Naive B cell (primary cell): Measurements from ENCODE around the gene MYOF. TPM values are rescaled to one million over a fixed set of nuclear protein-coding genes. Genes with fewer than 3 reads are reported as not detected.
"Not testable (repeated sequence)": the region's sequence is repeated elsewhere in the genome, so short reads cannot be mapped to it uniquely, and the experiment has no call there.

Source experiments
- ATAC-seq, 2 donors: fragments of 150-1000 bp; cut with Tn5 transposase; 2 replicates each; pipeline ENCODE4 v1.10.0; 2021; ENCODE audit warnings: low read depth in 2 of 2, mild to moderate bottlenecking in 2 of 2, moderate library complexity in 2 of 2
- DNase-seq: peaks from one replicate; pipeline ENCODE4 v3.0.0; 2022
- H3K27ac Mint-ChIP-seq, 6 donors: one replicate each; pipeline ENCODE4 v1.8.0; 2020 to 2022; ENCODE audit warnings: mild to moderate bottlenecking in 6 of 6, mixed read lengths in 6 of 6, moderate library complexity in 5 of 6, inconsistent platforms in 2 of 6
- H3K27me3 Mint-ChIP-seq, 3 donors: one replicate each; pipeline ENCODE4 v1.8.0; 2021 to 2022; ENCODE audit warnings: mixed read lengths in 3 of 3, mild to moderate bottlenecking in 1 of 3
- H3K36me3 Mint-ChIP-seq, 2 donors: one replicate each; pipeline ENCODE4 v1.8.0; 2020 to 2022; ENCODE audit warnings: mixed read lengths in 2 of 2, inconsistent platforms in 1 of 2, mild to moderate bottlenecking in 1 of 2
- H3K4me1 Mint-ChIP-seq, 3 donors: one replicate each; pipeline ENCODE4 v1.8.0; 2020 to 2022; ENCODE audit warnings: mixed read lengths in 3 of 3, inconsistent platforms in 1 of 3, mild to moderate bottlenecking in 1 of 3, moderate library complexity in 1 of 3
- H3K4me3 Mint-ChIP-seq, 8 donors: one replicate each; pipeline ENCODE4 v1.8.0; 2020 to 2022; ENCODE audit warnings: mild to moderate bottlenecking in 8 of 8, mixed read lengths in 8 of 8, moderate library complexity in 8 of 8, inconsistent platforms in 2 of 8
- H3K9me3 Mint-ChIP-seq, 7 donors: one replicate each; pipeline ENCODE4 v1.8.0; 2020 to 2022; ENCODE audit warnings: mixed read lengths in 7 of 7, mild to moderate bottlenecking in 5 of 7, inconsistent platforms in 2 of 7, moderate library complexity in 1 of 7
- polyA plus RNA-seq, 6 donors: library from polyadenylated mRNA; unstranded; fragments of 300-500 nt; fragmentation: Illumina TruSeq; gene quantifications; one replicate each; pipeline ENCODE4 v1.2.3, GENCODE V29; 2021; ENCODE audit warnings: low read depth in 6 of 6

The MYOF gene
- polyA plus RNA-seq, 6 donors from 2014 or later: 0.25 to 0.40 TPM; not detected in 4

GRCh38 chr10:93473161-93473560 is 9.0 kb downstream of the MYOF start:
- no peaks in the 10 kb centered on the region for H3K4me1 Mint-ChIP-seq
- no peaks in the 10 kb centered on the region for H3K36me3 Mint-ChIP-seq
- H3K9me3 Mint-ChIP-seq: no peaks in the 10 kb centered on the region
- no peak for DNase-seq
- H3K4me3 Mint-ChIP-seq: no peak overlapping the region
- H3K27ac Mint-ChIP-seq: no peak overlapping the region
- H3K27me3 Mint-ChIP-seq: no peaks in the 10 kb centered on the region
- no peak for ATAC-seq

- DNase-seq (no peak), ATAC-seq (no peak)
- H3K36me3 Mint-ChIP-seq: no peaks in the 10 kb centered on the region
- peaks cover 0 to 3% (median 0%) of the 10 kb centered on the region in 7 donors for H3K9me3 Mint-ChIP-seq
- H3K27ac Mint-ChIP-seq: no peak overlapping the region
- no peaks in the 10 kb centered on the region for H3K4me1 Mint-ChIP-seq
- H3K27me3 Mint-ChIP-seq: no peaks in the 10 kb centered on the region
- no peak overlapping the region for H3K4me3 Mint-ChIP-seq
Measured at GRCh38 chr10:93471110-93471651, 11.0 kb downstream of the MYOF start.

GRCh38 chr10:93469454-93469853 is 12.7 kb downstream of the MYOF start:
- no peaks in the 10 kb centered on the region for H3K36me3 Mint-ChIP-seq

GRCh38 chr10:93468461-93469213 is 13.5 kb downstream of the MYOF start:
- peak overlapping the region in 2 of 6 donors; percentile 5 to 72 for H3K27ac Mint-ChIP-seq
- no peaks in the 10 kb centered on the region for H3K36me3 Mint-ChIP-seq
- H3K9me3 Mint-ChIP-seq: peaks cover 0 to 3% (median 0%) of the 10 kb centered on the region in 7 donors
- H3K4me1 Mint-ChIP-seq: peaks cover 0 to 11% (median 0%) of the 10 kb centered on the region in 3 donors
- no peak overlapping the region for H3K4me3 Mint-ChIP-seq
- DNase-seq: no peak
- H3K27me3 Mint-ChIP-seq: no peaks in the 10 kb centered on the region
- ATAC-seq: no peak

More at GRCh38 chr10:93469454-93469853, 12.7 kb downstream of the MYOF start:
- H3K9me3 Mint-ChIP-seq: peaks cover 0 to 3% (median 0%) of the 10 kb centered on the region in 7 donors
- H3K27ac Mint-ChIP-seq: peak overlapping the region in 2 of 6 donors; percentile 39 to 74
- no peaks in the 10 kb centered on the region for H3K27me3 Mint-ChIP-seq
- peaks cover 0 to 7% (median 0%) of the 10 kb centered on the region in 3 donors for H3K4me1 Mint-ChIP-seq
- H3K4me3 Mint-ChIP-seq: no peak overlapping the region
- ATAC-seq (no peak), DNase-seq (no peak)

- DNase-seq, H3K4me3 Mint-ChIP-seq, H3K27me3 Mint-ChIP-seq, ATAC-seq, H3K36me3 Mint-ChIP-seq, H3K9me3 Mint-ChIP-seq, H3K27ac Mint-ChIP-seq: not testable (repeated sequence)
- H3K4me1 Mint-ChIP-seq: peaks cover 3 to 16% (median 5%) of the 10 kb centered on the region in 3 donors
Measured at GRCh38 chr10:93467635-93468034, 14.5 kb downstream of the MYOF start.

- ATAC-seq (no peak), DNase-seq (no peak)
- Mint-ChIP-seq H3K4me1 (peaks cover 9 to 31% (median 17%) of the 10 kb centered on the region in 3 donors), H3K27ac (peak overlapping the region in 1 of 6 donors; percentile 60), H3K36me3 (no peaks in the 10 kb centered on the region), H3K27me3 (no peaks in the 10 kb centered on the region), H3K9me3 (peaks cover 0 to 3% (median 0%) of the 10 kb centered on the region in 7 donors), H3K4me3 (no peak overlapping the region)
Measured at GRCh38 chr10:93465806-93466675, 16.1 kb downstream of the MYOF start.

- no peak for ATAC-seq
- Mint-ChIP-seq H3K27me3 (no peaks in the 10 kb centered on the region), H3K27ac (peak overlapping the region in 1 of 6 donors; percentile 7), H3K4me1 (peaks cover 9 to 32% (median 20%) of the 10 kb centered on the region in 3 donors), H3K4me3 (no peak overlapping the region), H3K36me3 (no peaks in the 10 kb centered on the region), H3K9me3 (peaks cover 0 to 3% (median 0%) of the 10 kb centered on the region in 7 donors)
- no peak for DNase-seq
Measured at GRCh38 chr10:93464776-93465388, 17.3 kb downstream of the MYOF start.

GRCh38 chr10:93463723-93464476 is 18.2 kb downstream of the MYOF start:
- H3K27ac Mint-ChIP-seq: no peak overlapping the region
- no peak for ATAC-seq
- DNase-seq: no peak
- no peaks in the 10 kb centered on the region for H3K36me3 Mint-ChIP-seq
- H3K27me3 Mint-ChIP-seq: no peaks in the 10 kb centered on the region
- peaks cover 0 to 3% (median 0%) of the 10 kb centered on the region in 7 donors for H3K9me3 Mint-ChIP-seq
- H3K4me3 Mint-ChIP-seq: no peak overlapping the region
- H3K4me1 Mint-ChIP-seq: peaks cover 9 to 32% (median 20%) of the 10 kb centered on the region in 3 donors

- no peaks in the 10 kb centered on the region for H3K27me3 Mint-ChIP-seq
- peak overlapping the region in 1 of 6 donors; percentile 52 for H3K27ac Mint-ChIP-seq
- peak overlapping the region in 2 of 8 donors; percentile 1 to 57 for H3K4me3 Mint-ChIP-seq
- H3K36me3 Mint-ChIP-seq: no peaks in the 10 kb centered on the region
- H3K4me1 Mint-ChIP-seq: peaks cover 9 to 32% (median 20%) of the 10 kb centered on the region in 3 donors
- ATAC-seq (no peak), DNase-seq (no peak)
- peaks cover 0 to 3% (median 0%) of the 10 kb centered on the region in 7 donors for H3K9me3 Mint-ChIP-seq
Measured at GRCh38 chr10:93462881-93463280, 19.3 kb downstream of the MYOF start.

GRCh38 chr10:93462371-93462770 is 19.8 kb downstream of the MYOF start:
- DNase-seq (no peak), ATAC-seq (no peak)
- H3K27ac Mint-ChIP-seq: peak overlapping the region in 1 of 6 donors; percentile 16
- H3K9me3 Mint-ChIP-seq: no peaks in the 10 kb centered on the region
- H3K4me3 Mint-ChIP-seq: no peak overlapping the region
- H3K27me3 Mint-ChIP-seq: no peaks in the 10 kb centered on the region
- H3K4me1 Mint-ChIP-seq: peaks cover 9 to 32% (median 20%) of the 10 kb centered on the region in 3 donors
- H3K36me3 Mint-ChIP-seq: no peaks in the 10 kb centered on the region

GRCh38 chr10:93461807-93462178 is 20.3 kb downstream of the MYOF start:
- no peaks in the 10 kb centered on the region for H3K9me3 Mint-ChIP-seq
- H3K27me3 Mint-ChIP-seq: no peaks in the 10 kb centered on the region
- ATAC-seq (peak; percentile 79 to 84), DNase-seq (no peak)
- no peaks in the 10 kb centered on the region for H3K36me3 Mint-ChIP-seq
- H3K27ac Mint-ChIP-seq: peak overlapping the region in 2 of 6 donors; percentile 58 to 76
- H3K4me1 Mint-ChIP-seq: peaks cover 9 to 32% (median 20%) of the 10 kb centered on the region in 3 donors
- H3K4me3 Mint-ChIP-seq: peak overlapping the region in 2 of 8 donors; percentile 49 to 67

GRCh38 chr10:93461109-93461806 is 20.9 kb downstream of the MYOF start:
- H3K27me3 Mint-ChIP-seq: no peaks in the 10 kb centered on the region
- no peaks in the 10 kb centered on the region for H3K9me3 Mint-ChIP-seq
- peak overlapping the region in 2 of 6 donors; percentile 58 to 76 for H3K27ac Mint-ChIP-seq
- H3K36me3 Mint-ChIP-seq: no peaks in the 10 kb centered on the region
- DNase-seq (no peak), ATAC-seq (peak in 1 of 2 donors; percentile 7)
- peak overlapping the region in 2 of 8 donors; percentile 49 to 67 for H3K4me3 Mint-ChIP-seq
- peaks cover 9 to 32% (median 20%) of the 10 kb centered on the region in 3 donors for H3K4me1 Mint-ChIP-seq
